DMS53 treated with DMSO at 0.1 percent for 48 hours (cell line): ENCODE measurements around the gene GIPR.
"Not testable (repeated sequence)": the region's sequence is repeated elsewhere in the genome, so short reads cannot be mapped to it uniquely, and the experiment has no call there.

Experiments
- DNase-seq: peaks from one replicate; lab custom pipeline; 2025; ENCODE audit not compliant: unreplicated experiment; lab: John Stamatoyannopoulos, UW

The GIPR gene

GRCh38 chr19:45667620-45668341 is at the start of gene GIPR:
Gene GIPR (plus strand): TSS chr19:45668221. CDS start chr19:45669521, 1,300 bp downstream.
- peak; percentile 36 for DNase-seq

DNA sequence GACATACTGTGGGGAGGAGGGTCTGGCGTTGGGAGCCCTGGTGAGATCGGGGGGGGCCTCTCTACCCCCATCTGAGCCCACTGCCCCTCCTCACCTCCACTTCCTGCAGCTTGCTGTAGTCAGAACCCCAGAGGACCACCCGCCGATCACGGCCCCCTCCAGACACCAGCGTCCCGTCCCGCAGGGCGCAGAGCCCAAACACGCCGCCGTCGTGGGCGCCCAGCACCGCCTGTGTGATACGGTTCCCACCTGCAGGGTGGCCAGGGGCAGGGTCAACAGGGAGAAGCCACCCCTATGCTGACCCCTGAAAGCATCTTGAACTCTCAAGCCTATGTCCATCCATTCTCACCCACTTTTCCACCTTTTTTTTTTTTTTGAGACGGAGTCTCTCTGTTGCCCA is 46.6 kb upstream of the GIPR start:
- no peak for DNase-seq

DNA sequence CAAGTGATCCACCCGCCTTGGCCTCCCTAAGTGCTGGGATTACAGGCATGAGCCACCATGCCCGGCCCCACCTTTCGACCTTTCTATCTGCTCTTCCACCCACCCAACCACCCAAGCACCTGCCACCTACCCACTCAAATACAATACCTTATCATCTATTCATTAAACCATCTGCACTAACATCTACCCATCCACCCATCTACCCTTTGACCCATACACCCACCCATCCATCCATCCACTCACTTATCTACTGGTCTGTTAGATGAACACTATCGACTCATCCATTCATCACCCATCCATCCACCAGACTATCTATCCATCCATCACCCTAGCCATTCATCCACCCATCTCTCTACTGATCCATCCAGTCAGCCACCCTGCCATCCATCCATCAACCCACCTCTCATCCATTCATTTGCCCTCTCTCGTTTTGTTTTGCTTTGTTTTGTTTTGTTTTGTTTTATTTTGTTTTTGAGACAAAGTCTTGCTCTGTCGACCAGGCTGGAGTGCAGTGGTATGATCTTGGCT is 46.0 kb upstream of the GIPR start:
- no peak for DNase-seq

DNA sequence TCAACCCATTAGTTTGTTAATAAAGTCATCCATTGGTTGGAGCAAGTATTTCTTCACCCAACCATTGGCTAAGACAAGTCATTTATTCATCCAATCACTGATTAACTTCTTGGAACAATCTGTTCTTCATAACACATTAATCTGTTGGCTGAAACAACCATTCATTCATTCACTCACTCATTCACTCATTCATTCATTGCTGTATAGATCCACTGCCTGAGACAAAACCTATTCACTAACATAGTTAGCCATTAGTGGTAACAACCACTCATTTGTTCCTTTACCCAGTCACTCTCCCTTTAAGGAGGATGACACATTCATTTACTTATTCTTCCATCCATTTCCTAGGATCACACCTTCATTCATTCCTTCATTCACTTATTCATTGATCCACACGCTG is 44.0 kb upstream of the GIPR start:
- DNase-seq, result no peak

- DNase-seq, result not testable (repeated sequence)
Observed at GRCh38 chr19:45628219-45628618, 39.8 kb upstream of the GIPR start.

- DNase-seq, result no peak
Observed at GRCh38 chr19:45629704-45630103, 38.3 kb upstream of the GIPR start.

DNA sequence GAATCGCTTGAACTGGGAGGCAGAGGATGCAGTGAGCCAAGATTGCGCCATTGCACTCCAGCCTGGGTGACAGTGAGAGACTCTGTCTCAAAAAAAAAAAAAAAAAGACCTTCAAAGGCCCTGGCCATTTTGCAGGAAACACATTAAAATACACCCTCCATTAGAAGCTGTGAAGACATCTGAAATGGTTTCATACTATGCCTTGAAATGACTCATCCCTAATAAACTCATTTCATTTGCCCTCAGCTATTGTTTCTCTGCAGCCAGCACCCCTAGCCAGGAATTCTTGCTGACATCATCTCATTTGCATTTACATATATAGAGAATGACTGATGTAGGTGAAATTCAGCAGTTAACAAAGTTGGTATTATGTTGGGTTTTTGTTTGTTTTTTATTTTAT is 37.6 kb upstream of the GIPR start:
- DNase-seq, result no peak

- DNase-seq, result peak; percentile 6
Observed at GRCh38 chr19:45632468-45633196, 35.4 kb upstream of the GIPR start.

- DNase-seq, result no peak
Observed at GRCh38 chr19:45636275-45636674, 31.7 kb upstream of the GIPR start.

DNA sequence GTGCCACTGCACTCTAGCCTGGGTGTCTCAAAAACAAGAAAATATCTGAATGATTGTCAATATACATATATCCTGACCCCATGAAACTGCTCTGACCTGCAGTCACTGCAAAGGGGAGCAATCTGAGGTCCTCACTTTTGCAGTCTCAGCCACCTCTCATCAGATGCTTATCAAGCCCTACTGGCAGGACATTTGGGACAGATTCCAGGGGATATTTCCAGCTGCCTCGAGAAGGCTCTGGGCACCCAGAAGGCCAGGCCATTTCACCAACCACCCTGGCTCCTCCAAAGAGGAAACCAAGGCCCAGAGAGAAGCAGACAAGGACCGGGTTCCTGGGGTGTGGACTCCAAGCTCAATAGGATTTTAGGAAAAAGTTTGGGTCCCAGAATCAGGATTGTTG is 31.1 kb upstream of the GIPR start:
- no peak for DNase-seq

GRCh38 chr19:45637890-45638667 is 29.9 kb upstream of the GIPR start:
- no peak for DNase-seq

GRCh38 chr19:45638930-45639729 is 28.9 kb upstream of the GIPR start, which contains the start of gene EML2:
Gene EML2 (minus strand): TSS chr19:45639397. CDS start chr19:45639376, 21 bp downstream.
- DNase-seq, result peak; percentile 0

DNA sequence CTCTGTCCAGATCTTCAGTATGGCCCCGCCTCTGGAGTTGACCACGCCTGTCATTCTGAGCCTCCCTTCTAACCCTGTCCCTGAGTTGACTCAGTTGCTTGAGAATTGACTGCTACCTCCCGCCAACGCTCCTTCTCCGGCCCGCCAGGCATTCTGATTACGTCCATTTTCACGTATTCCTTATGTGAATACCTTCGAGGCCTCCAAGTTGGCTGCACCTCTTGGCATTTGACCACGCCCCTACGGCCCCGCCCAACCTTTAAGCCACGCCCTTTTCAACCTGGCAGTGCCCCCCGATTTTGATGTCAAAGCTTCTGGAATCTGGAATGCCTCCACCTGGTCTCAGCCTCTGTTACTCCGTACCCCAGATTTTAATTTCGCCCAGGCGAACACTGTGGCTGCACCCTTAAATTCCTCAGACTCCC is 27.2 kb upstream of the GIPR start:
- DNase-seq, result no peak

DNA sequence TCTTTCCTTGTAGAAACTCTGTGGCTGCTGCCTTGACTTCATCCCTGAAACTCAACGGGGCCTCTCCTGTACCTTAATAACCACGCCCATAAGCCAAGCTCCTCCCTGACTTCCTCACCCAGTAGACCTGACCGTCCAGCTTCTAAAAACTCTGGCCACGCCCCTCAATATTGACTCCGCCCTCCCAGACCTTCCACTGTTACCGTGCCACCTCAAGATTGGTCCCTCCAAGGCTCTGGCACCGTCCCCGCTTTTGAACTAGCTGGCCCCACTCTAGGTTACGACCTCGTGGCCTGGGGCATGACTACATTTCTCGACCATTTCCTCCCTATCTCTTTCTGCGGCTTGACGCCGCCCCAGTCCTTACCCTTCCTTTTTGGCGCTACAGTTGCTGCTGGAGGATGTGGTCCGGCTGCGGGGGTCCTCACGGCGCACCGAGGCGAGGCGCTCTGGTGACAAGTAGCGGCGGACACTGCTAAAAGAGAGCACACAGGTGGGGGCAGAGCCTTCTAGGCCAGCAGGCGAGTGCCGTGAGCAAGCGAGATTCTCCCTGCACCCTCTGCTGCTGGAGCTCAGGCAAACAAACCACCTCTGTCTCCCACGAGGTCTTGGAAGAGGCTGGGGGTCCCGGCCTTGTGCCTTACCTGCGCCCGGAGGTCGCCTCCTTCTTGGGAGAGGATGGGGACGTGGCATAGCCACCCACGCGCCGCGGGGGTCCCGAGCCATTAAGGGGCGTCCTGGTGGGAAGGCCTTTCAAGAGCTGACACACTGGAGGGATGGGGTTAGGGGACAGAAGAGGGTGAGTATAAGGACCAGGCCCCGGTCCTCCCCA is 26.5 kb upstream of the GIPR start:
- DNase-seq, result peak; percentile 71

DNA sequence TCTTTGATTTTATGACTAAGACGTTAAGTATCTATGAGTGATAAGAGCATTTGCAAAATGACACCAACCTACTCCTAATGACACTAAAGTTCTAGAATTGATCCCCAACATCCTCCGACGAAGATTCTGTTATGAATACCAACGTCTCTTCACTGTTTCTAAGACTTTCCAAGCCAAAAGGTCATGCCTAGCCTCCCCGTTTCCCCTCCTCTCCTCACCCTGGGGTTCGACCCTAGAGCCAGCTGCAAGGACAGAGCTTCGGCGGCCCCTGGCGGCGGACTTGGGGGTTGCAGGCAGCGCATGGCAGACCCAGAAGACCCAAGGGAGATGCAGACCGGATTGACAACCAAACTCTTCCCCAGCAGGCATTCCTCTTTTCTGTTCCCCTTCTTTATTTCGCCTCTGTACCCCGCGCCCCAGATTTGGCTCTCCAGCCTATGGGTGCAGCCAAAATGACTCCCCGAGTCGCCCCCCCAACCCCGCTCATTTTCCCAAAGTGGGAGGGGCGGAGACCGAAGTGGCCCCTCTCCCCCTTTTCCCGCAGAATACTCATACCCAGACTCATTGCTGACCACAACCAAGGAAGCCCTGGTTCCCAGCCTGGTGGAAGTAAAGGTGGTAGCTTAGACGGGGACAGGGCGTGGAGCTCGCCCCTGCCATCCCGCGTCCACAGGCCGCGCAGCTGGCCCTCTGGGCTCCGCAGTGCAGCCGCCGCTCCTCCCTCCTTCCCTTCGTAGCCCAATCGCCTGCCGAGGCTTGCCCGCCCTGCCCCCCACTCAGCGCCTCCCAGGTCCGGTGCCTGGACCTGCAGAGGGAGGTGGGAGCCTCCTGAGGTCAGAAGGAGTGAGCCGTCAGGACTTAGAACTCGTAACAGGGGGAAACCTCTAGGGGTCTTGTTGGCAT is 24.7 kb upstream of the GIPR start:
- DNase-seq, result peak; percentile 54

DNA sequence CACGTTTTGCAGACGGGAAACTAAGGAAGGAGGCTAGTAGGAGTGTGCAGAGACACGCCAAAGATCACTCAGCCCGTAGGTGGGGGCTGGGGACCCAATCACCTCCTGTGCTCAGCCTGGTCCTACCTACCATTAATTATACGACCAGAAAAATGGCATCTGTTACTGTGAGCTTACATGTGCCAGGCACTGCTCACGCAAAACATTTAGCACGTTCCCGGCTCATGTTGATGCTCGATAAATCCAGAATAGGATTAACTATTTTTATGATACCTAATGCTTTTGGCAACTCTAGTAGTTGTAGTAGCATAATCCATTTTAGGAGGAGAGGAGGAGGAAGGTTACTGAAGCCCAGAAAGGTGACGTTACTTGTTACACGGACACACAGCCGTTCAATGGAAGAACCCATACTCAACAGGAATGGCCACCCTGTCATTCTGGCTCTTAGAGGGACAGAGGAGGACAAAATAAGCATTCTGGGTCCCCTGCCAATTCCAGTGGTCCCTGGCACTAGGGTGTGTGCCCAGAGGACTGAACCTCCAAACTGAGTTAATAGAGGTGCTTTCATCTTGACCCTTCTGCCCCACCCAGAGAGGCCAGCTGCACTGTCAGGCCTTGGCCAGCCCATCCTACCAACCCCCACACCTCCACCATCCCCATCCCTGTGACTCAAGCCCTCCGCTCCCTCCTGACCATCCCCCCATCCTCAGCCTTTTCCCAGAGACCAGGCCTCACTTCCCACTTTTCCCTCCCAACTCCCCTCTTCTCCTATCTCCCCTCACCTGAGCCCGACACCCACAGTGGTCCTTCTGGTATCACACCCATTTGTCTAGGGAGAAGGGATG is 23.9 kb upstream of the GIPR start:
- no peak for DNase-seq

DNA sequence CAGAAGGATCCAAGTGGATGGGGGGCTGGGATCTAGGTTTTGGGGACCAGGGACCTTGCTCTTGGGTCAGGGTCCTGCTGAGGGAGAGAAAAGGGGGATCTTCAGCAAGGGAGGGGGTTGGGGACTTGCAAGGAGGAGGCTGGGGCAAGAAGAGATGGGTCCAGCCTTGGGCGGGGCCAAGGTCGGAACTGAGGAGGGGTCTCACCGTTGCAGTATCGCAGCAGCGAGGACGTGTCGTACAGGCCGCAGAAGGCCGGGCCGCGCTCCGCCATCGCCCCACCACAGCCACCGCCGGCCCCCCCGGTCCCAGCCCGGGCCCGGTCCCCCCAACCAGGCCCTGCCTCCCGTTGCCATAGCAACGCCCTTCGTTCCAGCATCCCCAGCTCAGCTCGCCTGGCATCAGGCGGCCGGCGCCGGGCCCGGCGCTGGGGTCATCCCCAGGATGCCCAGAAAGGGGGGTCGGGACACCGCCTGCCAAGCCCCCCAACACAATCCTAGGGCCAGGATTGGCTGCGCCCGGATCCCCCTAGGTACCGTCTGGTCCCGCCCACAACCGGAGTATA is 22.9 kb upstream of the GIPR start:
- DNase-seq, result no peak
